ENCODE data around the gene PPP2R3B.
A peak's percentile ranks its signal among the peaks of the same experiment; 100 is the strongest.
"Not testable (repeated sequence)": the region's sequence is repeated elsewhere in the genome, so short reads cannot be mapped to it uniquely, and the experiment has no call there.

Gene PPP2R3B

GRCh38 chrX:405149-405548 is 18.4 kb upstream of the PPP2R3B start:
- DNase-seq (ENCODE audit: low read depth) = no peak

- DNase-seq (ENCODE audit: low read depth) = no peak
Observed at GRCh38 chrX:404656-405055, 17.9 kb upstream of the PPP2R3B start.

- no peak for DNase-seq (ENCODE audit: low read depth)
Observed at GRCh38 chrX:402857-403256, 16.1 kb upstream of the PPP2R3B start.

- DNase-seq (ENCODE audit: low read depth) = no peak
Observed at GRCh38 chrX:400258-400657, 13.6 kb upstream of the PPP2R3B start.

GRCh38 chrX:397575-397974 is 10.9 kb upstream of the PPP2R3B start:
- DNase-seq (ENCODE audit: low read depth) = peak; percentile 44

GRCh38 chrX:394830-395229 is 8.1 kb upstream of the PPP2R3B start:
- DNase-seq (ENCODE audit: low read depth) = no peak

GRCh38 chrX:392575-392846 is 5.8 kb upstream of the PPP2R3B start:
- DNase-seq (ENCODE audit: low read depth) = no peak

GRCh38 chrX:391717-392574 is 5.2 kb upstream of the PPP2R3B start:
- DNase-seq (ENCODE audit: low read depth) = no peak

GRCh38 chrX:390459-390858 is 3.8 kb upstream of the PPP2R3B start:
- no peak for DNase-seq (ENCODE audit: low read depth)

GRCh38 chrX:389021-389441 is 2.3 kb upstream of the PPP2R3B start:
- no peak for DNase-seq (ENCODE audit: low read depth)

GRCh38 chrX:387729-388128 is 1.0 kb upstream of the PPP2R3B start:
- no peak for DNase-seq (ENCODE audit: low read depth)

GRCh38 chrX:386239-386767 is 404 bp downstream of the PPP2R3B start:
- DNase-seq (ENCODE audit: low read depth) = no peak

GRCh38 chrX:385736-386135 is 971 bp downstream of the PPP2R3B start:
- DNase-seq (ENCODE audit: low read depth) = not testable (repeated sequence)

GRCh38 chrX:384861-385260 is 1.8 kb downstream of the PPP2R3B start:
- DNase-seq (ENCODE audit: low read depth) = no peak

GRCh38 chrX:378443-378842 is 8.3 kb downstream of the PPP2R3B start:
- DNase-seq (ENCODE audit: low read depth) = no peak

GRCh38 chrX:376206-376605 is 10.5 kb downstream of the PPP2R3B start:
- DNase-seq (ENCODE audit: low read depth) = not testable (repeated sequence)

- DNase-seq (ENCODE audit: low read depth) = no peak
Observed at GRCh38 chrX:375181-376036, 11.3 kb downstream of the PPP2R3B start.

GRCh38 chrX:374596-374995 is 12.1 kb downstream of the PPP2R3B start:
- DNase-seq (ENCODE audit: low read depth) = no peak

GRCh38 chrX:373641-374471 is 12.9 kb downstream of the PPP2R3B start:
- DNase-seq (ENCODE audit: low read depth) = no peak

- peak; percentile 41 for DNase-seq (ENCODE audit: low read depth)
Observed at GRCh38 chrX:372856-373640, 13.7 kb downstream of the PPP2R3B start.

GRCh38 chrX:371907-372306 is 14.8 kb downstream of the PPP2R3B start:
- no peak for DNase-seq (ENCODE audit: low read depth)

All from amniotic epithelial cell (primary cell).